ENCODE data around the gene SELPLG. TPM values are rescaled to one million over a fixed set of nuclear protein-coding genes. Genes with fewer than 3 reads are reported as not detected.

Gene SELPLG
- total and polyA plus RNA-seq, 8 donors: 3.0 to 61.0 (median 4.2) TPM

DNA sequence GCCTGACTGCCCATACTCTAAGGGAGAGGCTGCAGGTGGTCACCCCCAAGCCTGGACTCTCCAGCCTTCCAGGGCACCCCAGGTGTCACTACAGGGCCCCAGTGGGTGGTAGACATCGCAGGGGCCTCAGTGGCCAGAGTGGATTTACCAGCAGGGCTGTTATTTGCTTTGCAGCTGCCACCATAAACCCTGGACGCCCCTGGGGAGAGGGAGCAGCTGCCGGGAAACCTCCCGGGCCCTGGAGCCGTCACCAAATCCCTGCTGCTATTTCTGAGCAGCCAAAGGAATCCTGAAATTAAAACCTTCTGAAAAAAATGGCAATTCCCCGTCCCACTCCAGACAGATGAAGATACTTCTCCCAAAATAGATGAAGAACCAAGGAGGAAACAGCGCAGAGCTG lies 49.7 kb downstream of the SELPLG start:
- H3K27ac ChIP-seq: no peak overlapping the region
- intact Hi-C loops (cut with DNase I): no loop called here

DNA sequence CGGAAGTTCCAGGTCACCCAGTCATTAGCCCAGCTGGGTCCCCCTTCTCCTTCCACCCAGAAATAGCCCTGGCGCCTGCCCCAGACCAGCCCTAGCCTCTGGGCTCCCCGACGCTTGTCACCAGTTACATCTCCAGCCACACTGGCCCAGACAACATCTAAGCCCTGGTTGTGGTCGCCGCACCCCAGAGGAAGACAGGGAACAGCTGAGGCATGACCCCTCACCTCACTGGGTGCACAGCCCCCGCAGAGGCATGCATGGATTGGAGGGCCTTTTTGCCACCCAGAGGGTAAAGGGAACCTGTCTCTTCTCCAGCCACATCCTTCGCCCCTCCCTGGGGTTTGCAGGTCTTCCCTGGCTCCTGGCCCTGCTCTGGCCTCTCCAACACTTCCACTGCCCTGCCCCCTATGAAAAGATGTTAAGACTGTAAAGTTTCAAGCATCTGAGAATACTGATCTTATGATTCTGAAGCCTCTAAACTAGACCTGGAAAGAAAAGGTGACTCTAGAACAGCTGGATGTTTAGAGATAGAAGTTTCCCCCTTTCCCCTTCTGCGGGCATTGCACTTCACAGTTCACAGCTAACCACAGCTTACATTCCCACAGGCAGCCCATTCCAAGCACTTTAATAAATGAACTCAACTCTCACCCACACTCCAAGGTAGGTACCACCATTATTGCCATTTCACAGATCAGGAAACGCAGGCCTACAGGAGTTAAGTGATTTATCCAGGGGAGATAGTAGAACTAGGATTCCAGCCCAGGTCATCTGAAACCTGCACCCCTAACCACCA lies 50.5 kb downstream of the SELPLG start:
- Histone ChIP-seq H3K27ac (no peak overlapping the region), H3K9me3 (no peaks in the 10 kb centered on the region), H3K4me3 (no peak overlapping the region), H3K36me3 (no peaks in the 10 kb centered on the region), H3K27me3 (no peaks in the 10 kb centered on the region), H3K4me1 (no peaks in the 10 kb centered on the region)
- intact Hi-C loops (cut with DNase I): no loop called here
- DNase-seq (no peak), ATAC-seq (no peak)
- TF ChIP-seq, protein P1, sequence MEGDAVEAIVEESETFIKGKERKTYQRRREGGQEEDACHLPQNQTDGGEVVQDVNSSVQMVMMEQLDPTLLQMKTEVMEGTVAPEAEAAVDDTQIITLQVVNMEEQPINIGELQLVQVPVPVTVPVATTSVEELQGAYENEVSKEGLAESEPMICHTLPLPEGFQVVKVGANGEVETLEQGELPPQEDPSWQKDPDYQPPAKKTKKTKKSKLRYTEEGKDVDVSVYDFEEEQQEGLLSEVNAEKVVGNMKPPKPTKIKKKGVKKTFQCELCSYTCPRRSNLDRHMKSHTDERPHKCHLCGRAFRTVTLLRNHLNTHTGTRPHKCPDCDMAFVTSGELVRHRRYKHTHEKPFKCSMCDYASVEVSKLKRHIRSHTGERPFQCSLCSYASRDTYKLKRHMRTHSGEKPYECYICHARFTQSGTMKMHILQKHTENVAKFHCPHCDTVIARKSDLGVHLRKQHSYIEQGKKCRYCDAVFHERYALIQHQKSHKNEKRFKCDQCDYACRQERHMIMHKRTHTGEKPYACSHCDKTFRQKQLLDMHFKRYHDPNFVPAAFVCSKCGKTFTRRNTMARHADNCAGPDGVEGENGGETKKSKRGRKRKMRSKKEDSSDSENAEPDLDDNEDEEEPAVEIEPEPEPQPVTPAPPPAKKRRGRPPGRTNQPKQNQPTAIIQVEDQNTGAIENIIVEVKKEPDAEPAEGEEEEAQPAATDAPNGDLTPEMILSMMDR (IDR thresholded peaks at IDR 0.05): no peak

More for the DNA sequence above, 49.7 kb downstream of the SELPLG start:
- H3K4me3 ChIP-seq: no peak overlapping the region
- H3K4me1 ChIP-seq: no peaks in the 10 kb centered on the region
- DNase-seq (no peak), ATAC-seq (no peak)
- H3K9me3 ChIP-seq: no peaks in the 10 kb centered on the region
- no peaks in the 10 kb centered on the region for H3K36me3 ChIP-seq
- TF ChIP-seq, protein P1 (IDR thresholded peaks at IDR 0.05): no peak
- peaks cover 0 to under 1% of the 10 kb centered on the region in 2 donors for H3K27me3 ChIP-seq

DNA sequence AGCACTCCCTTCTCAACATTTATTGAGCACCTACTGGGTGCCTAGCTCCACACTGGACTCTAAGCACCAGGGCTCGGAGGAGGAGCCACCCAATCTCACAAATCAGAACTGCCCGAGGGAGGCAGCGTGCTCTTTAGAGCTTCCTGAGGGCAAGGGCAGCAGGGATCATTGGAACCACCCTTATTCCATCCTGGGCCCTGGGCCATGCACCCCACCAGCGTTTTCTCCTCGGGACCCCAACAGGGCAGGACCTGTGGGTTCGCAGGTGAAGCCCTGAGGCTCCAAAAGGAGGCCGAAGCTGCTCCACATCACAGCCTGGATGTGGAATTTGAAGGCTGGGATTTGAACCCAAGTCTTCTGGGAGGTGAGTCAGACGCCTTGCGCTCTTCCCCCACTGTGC lies 51.2 kb downstream of the SELPLG start:
- Histone ChIP-seq H3K4me3 (no peak overlapping the region), H3K36me3 (no peaks in the 10 kb centered on the region), H3K9me3 (no peaks in the 10 kb centered on the region), H3K27ac (no peak overlapping the region), H3K4me1 (no peaks in the 10 kb centered on the region), H3K27me3 (no peaks in the 10 kb centered on the region)
- DNase-seq (no peak), ATAC-seq (no peak)
- intact Hi-C loops (cut with DNase I): no loop called here
- TF ChIP-seq, protein P1 (IDR thresholded peaks at IDR 0.05): no peak

DNA sequence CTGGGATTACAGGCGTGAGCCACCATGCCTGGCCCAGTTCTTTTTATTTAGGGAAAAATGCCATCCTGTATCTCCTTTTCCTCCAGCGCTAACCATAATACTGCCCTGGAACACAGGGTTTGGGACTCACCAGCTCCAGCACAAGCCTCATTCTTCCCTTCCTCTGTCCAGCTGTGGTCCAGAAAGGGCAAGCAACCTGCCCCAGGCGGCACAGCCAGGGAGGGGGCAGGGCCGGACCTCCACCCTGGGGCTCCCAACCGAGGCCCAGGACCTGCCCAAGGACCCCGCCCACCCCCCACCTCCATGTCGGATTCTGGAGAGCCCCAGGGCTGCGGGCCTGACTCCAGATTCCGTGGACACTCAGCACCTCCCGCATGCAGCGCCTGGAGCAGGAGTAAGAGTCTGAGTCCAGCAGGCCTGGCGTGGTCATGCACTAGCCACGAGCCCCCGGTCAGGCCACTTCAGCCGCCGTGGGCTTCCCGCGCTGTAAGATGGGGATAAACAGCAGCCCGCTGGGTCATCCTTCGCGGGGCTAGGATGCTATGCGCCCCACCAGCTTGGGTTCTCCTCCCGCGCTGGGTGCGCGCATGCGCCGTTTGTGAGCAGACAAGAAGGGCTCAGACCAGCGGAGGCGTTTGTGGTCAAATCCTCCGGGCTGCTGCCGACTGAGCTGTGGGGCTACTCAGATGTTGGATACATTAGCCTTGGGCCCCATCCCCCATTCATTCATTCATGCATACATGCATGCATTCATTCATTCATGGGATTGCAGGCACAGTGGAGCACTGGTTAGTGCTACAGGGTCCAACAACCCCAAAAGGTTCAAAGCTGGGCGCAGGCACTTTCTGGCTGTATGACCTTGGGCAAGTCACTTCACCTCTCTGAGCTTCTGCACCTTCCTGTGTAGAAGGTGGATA lies 52.1 kb downstream of the SELPLG start:
- H3K36me3 ChIP-seq: no peaks in the 10 kb centered on the region
- no peak overlapping the region for H3K27ac ChIP-seq
- no peak for DNase-seq
- no peaks in the 10 kb centered on the region for H3K9me3 ChIP-seq
- no peaks in the 10 kb centered on the region for H3K27me3 ChIP-seq
- H3K4me3 ChIP-seq: no peak overlapping the region
- ATAC-seq: no peak
- TF ChIP-seq, protein P1 (IDR thresholded peaks at IDR 0.05): no peak
- intact Hi-C loops (cut with DNase I): no loop called here
- no peaks in the 10 kb centered on the region for H3K4me1 ChIP-seq

DNA sequence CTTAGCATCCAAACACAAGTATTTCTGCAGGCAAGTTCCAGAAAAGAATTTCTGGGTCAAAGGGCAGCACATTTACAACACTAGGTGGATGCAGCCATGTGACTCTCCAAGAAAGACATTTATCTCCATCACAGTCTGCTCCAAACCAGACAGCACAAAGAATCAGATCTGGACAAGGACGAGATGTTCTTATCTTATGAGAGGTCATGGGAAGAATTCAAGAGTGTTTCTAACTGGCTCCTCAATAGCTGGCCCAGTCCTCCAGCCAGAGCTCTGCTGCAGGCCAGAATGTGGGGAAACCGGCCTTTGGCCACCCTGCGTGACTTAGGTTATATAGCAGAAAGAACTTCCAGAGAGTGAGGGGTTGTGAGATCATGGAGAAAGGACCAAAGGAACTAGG lies 53.2 kb downstream of the SELPLG start:
- TF ChIP-seq, protein P1 (IDR thresholded peaks at IDR 0.05): no peak
- no peaks in the 10 kb centered on the region for H3K36me3 ChIP-seq
- intact Hi-C loops (cut with DNase I): no loop called here
- DNase-seq: no peak
- no peak overlapping the region for H3K4me3 ChIP-seq
- no peaks in the 10 kb centered on the region for H3K9me3 ChIP-seq
- H3K4me1 ChIP-seq: no peaks in the 10 kb centered on the region
- ATAC-seq: no peak
- no peaks in the 10 kb centered on the region for H3K27me3 ChIP-seq
- no peak overlapping the region for H3K27ac ChIP-seq
